22Rv1 (cell line): Measurements from ENCODE around the gene DNASE2.
"Not testable (repeated sequence)": the region's sequence is repeated elsewhere in the genome, so short reads cannot be mapped to it uniquely, and the experiment has no call there.

Experiments used
- H3K27ac ChIP-seq: fragments of 450-650 bp; 2 replicates; pipeline ENCODE4 v1.5.1; 2017
- CTCF ChIP-seq: fragments of 450-650 bp; IDR thresholded peaks from 2 replicates; pipeline ENCODE4 v1.5.1; 2017; ENCODE audit warnings: mild to moderate bottlenecking
- ZFX ChIP-seq: fragments of 450-650 bp; IDR thresholded peaks from 2 replicates; pipeline ENCODE4 v1.6.1; 2017; ENCODE audit warnings: antibody characterized with exemption, borderline replicate concordance

Gene DNASE2

GRCh38 chr19:12856653-12857052 lies 24.6 kb downstream of the DNASE2 start:
- H3K27ac ChIP-seq = no peak overlapping the region
- TF ChIP-seq CTCF (no peak), ZFX (no peak)

GRCh38 chr19:12847159-12848139 lies 33.8 kb downstream of the DNASE2 start:
- H3K27ac ChIP-seq = no peak overlapping the region
- no peak for TF ChIP-seq ZFX
- TF ChIP-seq CTCF = peak; percentile 98

- not testable (repeated sequence) for H3K27ac ChIP-seq
Observed at GRCh38 chr19:12846613-12847012, 34.6 kb downstream of the DNASE2 start.

- TF ChIP-seq ZFX (no peak), CTCF (no peak)
- no peak overlapping the region for H3K27ac ChIP-seq
Observed at GRCh38 chr19:12843999-12844732, 37.1 kb downstream of the DNASE2 start.

- H3K27ac ChIP-seq = no peak overlapping the region
- TF ChIP-seq CTCF (no peak), ZFX (no peak)
Observed at GRCh38 chr19:12843328-12843727, 37.9 kb downstream of the DNASE2 start.

GRCh38 chr19:12842511-12842910 lies 38.7 kb downstream of the DNASE2 start:
- no peak overlapping the region for H3K27ac ChIP-seq
- TF ChIP-seq ZFX (no peak), CTCF (no peak)

- TF ChIP-seq CTCF = no peak
- TF ChIP-seq ZFX = no peak
- H3K27ac ChIP-seq = peak overlapping the region; percentile 62
Observed at GRCh38 chr19:12841094-12841493, 40.2 kb downstream of the DNASE2 start.
